ENCODE results near the gene SARDH.

Gene SARDH

DNA sequence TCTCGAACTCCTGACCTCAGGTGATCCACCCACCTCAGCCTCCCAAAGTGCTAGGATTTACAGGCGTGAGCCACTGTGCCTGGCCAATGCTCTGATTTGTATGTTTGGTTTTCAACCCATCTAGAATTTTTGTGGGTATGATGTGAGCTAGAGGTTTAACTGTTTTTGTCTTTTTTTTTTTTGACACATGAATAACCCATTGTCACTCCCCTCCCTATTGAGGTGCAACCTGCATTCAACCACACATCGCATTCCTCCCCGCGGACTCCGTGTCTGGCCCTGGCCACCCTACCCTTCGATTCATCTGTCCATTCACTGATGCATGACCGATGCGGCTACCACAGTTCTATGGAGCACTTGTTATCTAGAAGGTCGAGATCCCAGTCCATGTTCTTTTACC lies 119.4 kb downstream of the SARDH start:
- no peak for DNase-seq

DNA sequence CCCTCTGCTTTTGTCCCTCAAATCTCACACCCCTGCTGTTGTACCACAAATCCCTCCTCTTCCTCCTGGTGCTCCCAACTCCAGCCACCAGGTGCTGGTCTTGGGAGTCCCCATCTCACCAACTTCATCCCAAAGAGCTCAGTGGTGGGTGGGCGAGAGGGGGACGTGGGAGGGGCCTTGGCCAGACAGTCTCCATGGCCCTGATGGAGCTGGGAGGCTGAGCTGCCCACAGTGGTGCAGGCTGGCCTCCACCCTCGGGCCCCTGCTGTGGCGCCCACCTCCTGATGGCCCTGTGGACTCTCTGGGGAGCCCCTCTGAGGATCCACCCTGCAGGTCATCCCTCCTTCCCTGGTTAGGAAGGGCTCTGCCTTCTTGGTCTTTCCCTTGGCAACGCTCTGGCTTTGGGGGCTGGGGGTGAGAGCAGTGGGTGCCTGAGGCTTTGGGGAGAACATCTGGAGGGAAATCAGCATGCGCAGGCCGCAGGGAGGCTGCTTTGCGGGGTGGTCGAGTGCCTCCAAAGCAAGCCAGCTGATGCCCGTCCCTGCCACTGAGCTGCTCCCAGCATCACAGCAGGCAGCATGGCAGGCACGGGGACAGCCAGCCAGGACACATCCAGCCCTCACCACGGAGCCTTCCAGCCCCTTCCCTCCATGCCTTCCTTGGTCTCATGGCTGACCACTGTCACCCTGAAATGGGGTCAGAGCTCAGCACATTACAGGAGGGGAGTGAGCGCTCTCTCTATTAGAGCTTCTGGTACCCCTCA lies 121.3 kb downstream of the SARDH start:
- DNase-seq: no peak

DNA sequence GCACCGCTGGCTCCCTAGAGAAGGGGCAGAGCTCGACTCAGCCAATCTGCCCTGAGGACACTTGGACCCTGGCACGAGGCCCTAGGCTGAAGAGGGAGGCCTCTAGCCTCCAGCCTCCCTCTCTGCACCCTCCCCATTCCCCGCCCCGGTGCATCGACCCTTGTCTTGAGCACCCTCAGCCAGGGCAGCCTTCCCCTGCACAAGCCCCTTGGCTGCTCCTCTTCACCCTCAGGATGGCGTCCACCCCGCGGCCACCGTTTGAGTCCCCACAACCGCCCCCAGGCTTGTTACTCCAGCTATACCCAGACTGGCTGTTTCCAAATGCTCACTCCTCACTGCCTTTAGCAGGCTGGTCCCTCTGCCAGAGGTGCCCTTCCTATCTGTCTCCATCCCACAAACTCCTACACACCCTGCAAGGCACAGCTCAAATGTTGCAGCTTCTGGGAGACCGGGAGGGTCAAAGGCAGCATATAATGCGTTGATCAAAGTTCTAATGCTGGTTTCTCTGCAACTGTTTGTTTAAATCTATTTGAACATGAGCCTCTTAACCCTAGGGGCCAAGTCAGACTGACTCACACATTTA lies 122.5 kb downstream of the SARDH start:
- DNase-seq: no peak

DNA sequence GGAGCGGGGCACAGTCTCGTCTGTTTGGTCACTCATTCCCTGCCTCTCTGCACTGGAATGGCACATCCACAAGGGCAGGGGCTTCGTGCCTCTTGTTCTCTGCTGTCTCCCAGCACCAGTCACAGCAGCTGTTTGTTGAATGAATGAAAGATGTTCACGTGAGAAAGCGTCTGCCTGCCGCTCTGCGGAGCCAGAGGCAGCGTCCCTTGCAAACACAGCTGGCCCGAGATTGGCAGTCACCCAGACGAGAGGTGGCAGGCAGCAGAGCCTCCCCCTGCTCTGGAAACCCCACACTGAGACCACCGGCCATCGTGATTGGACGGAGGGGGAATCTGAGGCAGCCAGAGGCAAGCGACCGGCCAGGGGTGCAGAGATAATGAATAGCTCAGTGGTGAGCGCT lies 123.0 kb downstream of the SARDH start:
- no peak for DNase-seq

DNA sequence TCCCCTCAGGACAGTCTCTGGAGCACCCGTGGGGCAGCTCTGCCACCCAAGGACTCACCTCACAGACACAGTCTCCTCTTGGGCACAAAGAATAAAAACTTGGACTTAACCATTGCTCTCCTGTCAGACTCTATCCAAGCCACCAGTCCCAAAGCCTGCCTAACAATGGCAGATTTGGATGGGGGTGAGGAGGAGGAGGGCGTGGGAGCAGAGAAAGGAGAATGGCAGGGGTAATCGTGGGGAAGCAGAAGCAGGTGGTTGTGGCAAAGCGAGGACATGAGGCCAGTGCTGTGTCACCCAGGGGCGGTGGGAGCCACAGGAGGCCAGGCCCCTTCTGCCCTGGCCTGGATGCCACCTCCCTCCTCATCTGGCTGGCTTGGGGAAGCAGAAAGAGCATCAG lies 123.5 kb downstream of the SARDH start:
- DNase-seq: no peak

DNA sequence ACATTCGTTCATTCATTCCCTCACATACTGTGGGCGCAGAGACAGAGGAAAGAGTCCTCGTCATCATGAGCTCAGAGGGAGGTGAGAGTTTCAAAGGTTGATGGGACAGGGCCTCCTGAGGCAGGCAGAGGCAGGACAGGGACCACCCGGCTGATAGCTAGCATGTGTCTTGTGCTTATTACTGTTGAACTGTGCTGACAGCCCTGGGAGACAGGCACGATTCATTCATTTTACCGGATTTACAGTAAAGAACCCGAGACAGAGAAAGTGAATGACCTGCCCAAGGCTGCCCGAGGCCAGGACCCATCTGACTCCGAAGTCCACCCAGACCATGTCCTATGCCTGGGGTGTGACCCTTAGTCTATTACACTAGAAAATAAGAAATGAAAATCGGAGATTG lies 124.1 kb downstream of the SARDH start:
- DNase-seq: no peak
